Cardiac muscle cell (in vitro differentiated cells and primary cell): ENCODE measurements around the gene CRYBG1. TPM values are rescaled to one million over a fixed set of nuclear protein-coding genes. Genes with fewer than 3 reads are reported as not detected.

Source experiments
- DNase-seq, 2 donors: peaks; one replicate each; pipeline versions ENCODE4 v3.0.0 to v3.0.0-alpha.2; 2010 to 2017; ENCODE audit warnings: low read depth in 1 of 2, low spot score in 1 of 2
- H3K27ac ChIP-seq: fragments of 200-600 bp; sonication (generic); 2 replicates; pipeline ENCODE4 v1.5.1; 2016
- H3K27me3 ChIP-seq: fragments of 200-600 bp; sonication (generic); 2 replicates; pipeline ENCODE4 v1.6.0; 2016; ENCODE audit warnings: control low read depth
- H3K36me3 ChIP-seq: fragments of 200-600 bp; sonication (generic); 2 replicates; pipeline ENCODE4 v1.5.1; 2016; ENCODE audit warnings: control low read depth
- H3K4me1 ChIP-seq: fragments of 200-600 bp; sonication (generic); 2 replicates; pipeline ENCODE4 v1.8.1; 2017; ENCODE audit warnings: low read depth, mild to moderate bottlenecking, mixed run types
- H3K4me3 ChIP-seq: fragments of 200-600 bp; sonication (generic); 2 replicates; pipeline ENCODE4 v1.5.1; 2016; ENCODE audit warnings: mild to moderate bottlenecking
- H3K9me3 ChIP-seq: fragments of 200-600 bp; sonication (generic); 2 replicates; pipeline ENCODE4 v1.5.1; 2017; ENCODE audit warnings: low read depth, mild to moderate bottlenecking, control low read depth
- CTCF ChIP-seq: IDR thresholded peaks from 2 replicates; pipeline ENCODE4 v1.5.1; 2012; ENCODE audit warnings: low read depth, mild to moderate bottlenecking, low read length
- polyA plus RNA-seq: library from polyadenylated mRNA; unstranded; fragments of >200 nt; fragmentation: Nextera tagmentation; extraction: Ambion mirVana; gene quantifications from 2 replicates; pipeline ENCODE4 v1.2.1, GENCODE V29; 2016
- total RNA-seq: library from RNA; depleted of rRNA; stranded (reverse); fragments of >200 nt; gene quantifications from 2 replicates; pipeline ENCODE4 v1.2.3, GENCODE V29; 2016

The CRYBG1 gene
- total and polyA plus RNA-seq, 2 experiments from 2014 or later, result 0.22 TPM; not detected in 1

DNA sequence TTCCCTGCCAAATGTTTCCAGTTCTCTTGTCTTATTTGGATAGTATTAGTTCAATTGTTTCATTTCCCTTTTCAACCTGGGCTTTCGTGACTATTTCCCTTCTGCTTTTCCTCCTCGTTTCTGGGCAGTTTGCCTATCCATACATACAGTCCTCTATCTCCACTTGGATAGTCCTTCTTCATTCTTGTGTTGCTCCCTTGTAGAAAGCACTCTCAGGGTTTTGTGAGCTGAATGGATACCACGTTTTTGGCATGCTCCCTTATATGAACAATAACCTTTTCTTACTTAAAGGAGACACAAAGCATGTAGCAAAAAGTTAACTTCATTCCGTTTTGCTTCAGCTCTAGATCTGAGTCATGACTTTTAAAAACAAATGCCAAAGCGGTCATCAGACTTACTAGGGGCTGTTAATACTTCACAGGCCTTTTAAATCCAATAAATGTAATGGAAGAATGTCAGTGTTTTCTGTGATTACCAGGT lies 16.6 kb downstream of the CRYBG1 start:
- Histone ChIP-seq H3K4me3 (no peak overlapping the region), H3K27me3 (no peaks in the 10 kb centered on the region), H3K36me3 (no peaks in the 10 kb centered on the region), H3K4me1 (peaks cover 3% of the 10 kb centered on the region), H3K9me3 (no peaks in the 10 kb centered on the region), H3K27ac (no peak overlapping the region)
- no peak for TF ChIP-seq CTCF
- DNase-seq, result no peak

GRCh38 chr6:106379951-106380350 lies 19.4 kb downstream of the CRYBG1 start:
- Histone ChIP-seq H3K4me3 (no peak overlapping the region), H3K27me3 (no peaks in the 10 kb centered on the region)

GRCh38 chr6:106380407-106380806 lies 19.9 kb downstream of the CRYBG1 start:
- Histone ChIP-seq H3K27me3 (no peaks in the 10 kb centered on the region), H3K4me3 (no peak overlapping the region), H3K36me3 (no peaks in the 10 kb centered on the region), H3K4me1 (peaks cover 3% of the 10 kb centered on the region), H3K9me3 (no peaks in the 10 kb centered on the region), H3K27ac (no peak overlapping the region)
- TF ChIP-seq CTCF, result no peak
- DNase-seq, result no peak

More at GRCh38 chr6:106379951-106380350, 19.4 kb downstream of the CRYBG1 start:
- H3K4me1 ChIP-seq, result peaks cover 3% of the 10 kb centered on the region
- H3K27ac ChIP-seq, result no peak overlapping the region
- TF ChIP-seq CTCF, result no peak
- no peaks in the 10 kb centered on the region for H3K36me3 ChIP-seq
- no peak for DNase-seq
- no peaks in the 10 kb centered on the region for H3K9me3 ChIP-seq

GRCh38 chr6:106381223-106381622 lies 20.7 kb downstream of the CRYBG1 start:
- DNase-seq, result no peak
- Histone ChIP-seq H3K36me3 (no peaks in the 10 kb centered on the region), H3K9me3 (no peaks in the 10 kb centered on the region), H3K27ac (no peak overlapping the region), H3K4me1 (peaks cover 3% of the 10 kb centered on the region), H3K27me3 (no peaks in the 10 kb centered on the region), H3K4me3 (no peak overlapping the region)
- no peak for TF ChIP-seq CTCF

- Histone ChIP-seq H3K27me3 (no peaks in the 10 kb centered on the region), H3K27ac (no peak overlapping the region), H3K36me3 (no peaks in the 10 kb centered on the region), H3K4me3 (no peak overlapping the region), H3K9me3 (no peaks in the 10 kb centered on the region), H3K4me1 (peaks cover 3% of the 10 kb centered on the region)
- DNase-seq, result peak in 1 of 2 donors; percentile 17
- no peak for TF ChIP-seq CTCF
Observed at GRCh38 chr6:106381881-106382280, 21.4 kb downstream of the CRYBG1 start.

DNA sequence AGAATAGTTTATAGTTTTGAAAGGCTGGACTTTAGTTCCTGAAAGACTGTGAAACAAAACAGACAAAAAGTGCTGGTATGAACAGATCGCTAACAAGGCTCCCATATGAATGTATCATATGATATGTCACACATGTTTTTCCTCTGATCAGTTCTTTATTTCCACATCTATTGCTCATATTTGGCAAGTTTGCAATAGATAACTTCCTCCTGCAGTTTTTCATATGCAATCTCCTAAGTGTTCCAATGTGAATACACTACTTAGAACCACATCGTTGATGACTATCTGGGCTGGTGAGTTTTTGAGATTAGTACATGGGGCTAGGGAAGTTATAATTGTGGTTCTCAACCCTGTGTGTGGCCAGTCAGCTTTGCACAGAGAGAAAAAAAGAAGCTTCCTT lies 23.1 kb downstream of the CRYBG1 start:
- Histone ChIP-seq H3K9me3 (no peaks in the 10 kb centered on the region), H3K27me3 (no peaks in the 10 kb centered on the region), H3K27ac (no peak overlapping the region), H3K36me3 (no peaks in the 10 kb centered on the region), H3K4me1 (peaks cover 3% of the 10 kb centered on the region), H3K4me3 (no peak overlapping the region)
- no peak for DNase-seq
- no peak for TF ChIP-seq CTCF
